GM12878 (cell line): ENCODE measurements around the gene KIAA0408. TPM values are rescaled to one million over a fixed set of nuclear protein-coding genes. Genes with fewer than 3 reads are reported as not detected.

Experiments used
- ATAC-seq: fragments of 200-7000 bp; cut with Tn5 transposase; 3 replicates; pipeline ENCODE4 v1.9.1; 2020; ENCODE audit warnings: mild to moderate bottlenecking, moderate library complexity
- BruUV-seq: library from RNA; stranded (reverse); fragments of 400-500 nt; replicated peaks from 2 replicates; lab custom pipeline; 2021; lab: Mats Ljungman, UMichigan
- CTCF ChIA-PET: fragments of 300-600 bp; sonication (Branson Sonifier 250); formaldehyde crosslinking; extraction: SDS; loops from one replicate; lab custom pipeline; 2021; ENCODE audit warnings: inconsistent platforms; lab: Yijun Ruan, JAX
- POLR2A ChIA-PET: fragments of 350-600 bp; formaldehyde crosslinking; extraction: SDS; loops from one replicate; lab custom pipeline; 2021; ENCODE audit warnings: inconsistent platforms; lab: Charles Lee
- RAD21 ChIA-PET: fragments of 300-600 bp; sonication (Branson Sonifier 250); formaldehyde crosslinking; loops from one replicate; lab custom pipeline; 2023; ENCODE audit warnings: antibody characterized with exemption; ENCODE audit not compliant: unreplicated experiment; lab: Charles Lee
- SMC1A ChIA-PET: fragments of 300-600 bp; sonication (Branson Sonifier 250); formaldehyde crosslinking; loops from one replicate; lab custom pipeline; 2023; ENCODE audit not compliant: unreplicated experiment, uncharacterized antibody; lab: Charles Lee
- DNase-seq: peaks from one replicate; pipeline ENCODE4 v3.0.0-alpha.2; 2011; ENCODE audit warnings: low read depth, low spot score
- FAIRE-seq: peaks from 3 replicates; lab custom pipeline; 2011; peaks lifted over from hg19 to GRCh38; lab: Jason Lieb, UNC
- H2AFZ ChIP-seq: 2 replicates; pipeline ENCODE4 v1.6.0; 2011; ENCODE audit warnings: low read depth, low read length, control low read depth; ENCODE audit not compliant: control insufficient read depth
- H3K27ac ChIP-seq: 2 replicates; pipeline ENCODE4 v1.5.1; 2011; ENCODE audit warnings: control low read depth; ENCODE audit not compliant: control insufficient read depth, insufficient read depth
- H3K27me3 ChIP-seq, 2 experiments: replicated peaks in 1 of 2; 2 replicates each; pipeline versions ENCODE4 v1.6.0 to v1.6.1; 2011; ENCODE audit warnings: low read length in 1 of 2; ENCODE audit not compliant: control insufficient read depth in 2 of 2, insufficient read depth in 2 of 2
- H3K36me3 ChIP-seq, 2 experiments: 2 replicates each; pipeline ENCODE4 v1.5.1; 2011; ENCODE audit warnings: low read length in 1 of 2; ENCODE audit not compliant: control insufficient read depth in 2 of 2, insufficient read depth in 2 of 2
- H3K4me1 ChIP-seq: 2 replicates; pipeline ENCODE4 v1.6.1; 2011; ENCODE audit warnings: mild to moderate bottlenecking, low read length, moderate library complexity, mixed read lengths; ENCODE audit not compliant: control insufficient read depth, insufficient read depth
- H3K4me2 ChIP-seq: 2 replicates; pipeline ENCODE4 v1.6.0; 2011; ENCODE audit warnings: control low read depth; ENCODE audit not compliant: control insufficient read depth, insufficient read depth
- H3K4me3 ChIP-seq: fragments of 200-600 bp; sonication (generic); 2 replicates; pipeline ENCODE4 v1.5.1; 2016
- H3K79me2 ChIP-seq: 2 replicates; pipeline ENCODE4 v1.6.0; 2011; ENCODE audit warnings: low read length; ENCODE audit not compliant: control insufficient read depth, insufficient read depth
- H3K9ac ChIP-seq: 2 replicates; pipeline ENCODE4 v1.8.0; 2011; ENCODE audit warnings: low read length, control low read depth, mixed read lengths; ENCODE audit not compliant: control insufficient read depth, insufficient read depth
- H3K9me3 ChIP-seq: replicated peaks from 3 replicates; pipeline ENCODE4 v1.5.1; 2011; ENCODE audit warnings: mild to moderate bottlenecking, low read length; ENCODE audit not compliant: control insufficient read depth, insufficient read depth
- H4K20me1 ChIP-seq: 2 replicates; pipeline ENCODE4 v1.6.0; 2011; ENCODE audit not compliant: control insufficient read depth, insufficient read depth
- BHLHE40 ChIP-seq, 2 experiments: fragments of 450-650 bp in 1 of 2; IDR thresholded peaks; 2 replicates each; pipeline ENCODE4 v1.6.1; 2011 to 2017; ENCODE audit warnings: low read depth in 2 of 2, borderline replicate concordance in 1 of 2, improper control_type of control experiment in 1 of 2, low read length in 1 of 2, mild to moderate bottlenecking in 1 of 2
- CEBPZ ChIP-seq: fragments of 150-350 bp; IDR thresholded peaks from 2 replicates; pipeline ENCODE4 v1.6.1; 2016; ENCODE audit warnings: low read depth, low read length
- CHD4 ChIP-seq: fragments of 200-600 bp; sonication (generic); IDR thresholded peaks from 2 replicates; pipeline ENCODE4 v1.6.1; 2016; ENCODE audit warnings: mild to moderate bottlenecking
- EED ChIP-seq: sonication (generic); IDR thresholded peaks from 2 replicates; pipeline ENCODE4 v1.6.1; 2016; ENCODE audit warnings: antibody characterized with exemption, low read depth
- FOS ChIP-seq: IDR thresholded peaks from 3 replicates; pipeline ENCODE4 v1.6.1; 2011; ENCODE audit warnings: borderline replicate concordance; ENCODE audit not compliant: insufficient read length; ENCODE audit errors: extremely low read depth
- MEF2B ChIP-seq: fragments of 450-650 bp; IDR thresholded peaks from 2 replicates; pipeline ENCODE4 v1.6.1; 2018; ENCODE audit warnings: mild to moderate bottlenecking, moderate library complexity; ENCODE audit not compliant: partially characterized antibody, poor library complexity, severe bottlenecking
- NRF1 ChIP-seq: conservative IDR thresholded peaks from 2 replicates; pipeline ENCODE4 v1.6.1; 2011; ENCODE audit warnings: mild to moderate bottlenecking, low read depth, low read length, improper control_type of control experiment
- POLR2AphosphoS2 ChIP-seq: IDR thresholded peaks from 2 replicates; pipeline ENCODE4 v1.6.1; 2011; ENCODE audit warnings: low read depth, mild to moderate bottlenecking, low read length, improper control_type of control experiment, moderate library complexity
- POLR2AphosphoS5 ChIP-seq: IDR thresholded peaks from 2 replicates; pipeline ENCODE4 v1.6.1; 2011; ENCODE audit warnings: mild to moderate bottlenecking, low read length, inconsistent platforms
- RBBP5 ChIP-seq: fragments of 200-600 bp; sonication (generic); conservative IDR thresholded peaks from 2 replicates; pipeline ENCODE4 v1.6.1; 2016
- SIX5 ChIP-seq: IDR thresholded peaks from 2 replicates; pipeline ENCODE4 v1.6.1; 2011; ENCODE audit warnings: mild to moderate bottlenecking, low read depth, low read length, moderate library complexity; ENCODE audit not compliant: severe bottlenecking
- SMAD5 ChIP-seq: IDR thresholded peaks from 2 replicates; pipeline ENCODE4 v1.6.1; 2016; ENCODE audit warnings: antibody characterized with exemption, low read depth
- TBL1XR1 ChIP-seq: IDR thresholded peaks from 2 replicates; pipeline ENCODE4 v1.6.1; 2012; ENCODE audit warnings: low read depth, low read length, improper control_type of control experiment
- WGBS: methylation state at CpG from one replicate; pipeline ENCODE4 v1.1.6; 2016; ENCODE audit warnings: low lambda C conversion rate; ENCODE audit not compliant: insufficient replicate concordance, insufficient coverage; ENCODE audit errors: missing lambda C conversion rate; 5-methylcytosine and 5-hydroxymethylcytosine counted together
- in situ Hi-C: fragments of 300-500 bp; cut with MboI; formaldehyde crosslinking; loops from 9 replicates; pipeline ENCODE4 v1.14.3; 2018; ENCODE audit warnings: mixed read lengths
- intact Hi-C: fragments of 100-400 bp; cut with micrococcal nuclease; formaldehyde crosslinking; loops from one replicate; pipeline ENCODE4 v1.14.2; 2022; ENCODE audit not compliant: unreplicated experiment
- polyA plus RNA-seq, 11 experiments: library from polyadenylated mRNA; depleted of rRNA in 4 of 11; unstranded in 6 of 11; stranded (reverse) in 5 of 11; fragments of >200 nt; fragmentation: Nextera tagmentation in 4 of 11; fragmentation: Illumina TruSeq in 1 of 11; extraction: Ambion mirVana in 4 of 11; extraction: Trizol in 1 of 11; gene quantifications; 1 replicate in 1 of 11; 2 replicates in 10 of 11; pipeline versions ENCODE4 v1.2.1 to v1.2.3, GENCODE V29; 2011 to 2016; ENCODE audit warnings: inconsistent platforms in 2 of 11, missing spikeins in 2 of 11, low read depth in 1 of 11
- total RNA-seq, 4 experiments: library from RNA; depleted of rRNA in 3 of 4; stranded (reverse); fragments of >200 nt in 3 of 4; fragmentation: Illumina TruSeq in 1 of 4; extraction: Trizol in 1 of 4; gene quantifications; 2 replicates each; pipeline versions ENCODE4 v1.2.1 to v1.2.3, GENCODE V29; 2013 to 2021
- TF ChIP-seq, protein P1 (sequence below): fragments of 450-650 bp; IDR thresholded peaks from 2 replicates; pipeline ENCODE4 v1.6.1; 2017; ENCODE audit warnings: mild to moderate bottlenecking, moderate library complexity
- TF ChIP-seq, protein P2 (sequence below): IDR thresholded peaks from 2 replicates; pipeline ENCODE4 v1.6.1; 2011; ENCODE audit warnings: mild to moderate bottlenecking, low read depth, low read length, moderate library complexity; ENCODE audit not compliant: insufficient replicate concordance

KIAA0408 gene
- total and polyA plus RNA-seq, 10 of the 15 experiments (the other 5 are each of a cell fraction or from before 2014, with no cell fraction given), result 0.03 to 0.30 (median 0.06) TPM; not detected in 4

DNA sequence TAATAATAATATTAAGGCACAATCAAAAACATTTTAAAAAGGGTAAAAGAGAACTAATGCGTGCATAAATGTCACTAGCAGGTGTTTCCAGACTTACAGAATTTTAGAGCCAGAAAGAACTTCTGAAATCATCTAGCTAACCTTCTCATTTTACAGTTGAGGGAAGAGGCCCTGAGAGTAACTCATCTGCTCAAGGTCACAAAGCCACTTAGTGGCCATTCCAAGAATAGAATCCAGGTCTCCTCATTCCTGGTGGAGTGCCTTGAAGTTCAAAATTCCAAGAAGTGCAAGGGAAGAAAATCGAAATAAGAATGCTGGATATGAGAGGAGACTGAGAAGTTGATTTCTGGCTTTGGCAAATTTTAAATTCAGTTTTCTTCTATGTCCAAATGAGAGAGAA is 3.2 kb upstream of the KIAA0408 start (continued):
- no peak for TF ChIP-seq BHLHE40 (IDR thresholded peaks at IDR 0.05; ENCODE audit: borderline replicate concordance in 1 of 2, low read depth in 2 of 2, low read length in 1 of 2)
- TF ChIP-seq TBL1XR1, result no peak
- TF ChIP-seq EED, result no peak
- TF ChIP-seq NRF1, result no peak
- no peak for TF ChIP-seq POLR2AphosphoS2

GRCh38 chr6:127460465-127460864 is 1.3 kb upstream of the KIAA0408 start:
- H3K9me3 ChIP-seq, result no peaks in the 10 kb centered on the region
- H3K4me2 ChIP-seq, result no peak overlapping the region
- no peak overlapping the region for H3K4me3 ChIP-seq
- SMC1A ChIA-PET, result interaction anchor here (1.4 to 1.6 kb wide), 2 partner anchors 40 to 56 kb away, joined by 3 to 5 read pairs; no protein-coding TSS in a partner anchor
- no peaks in the 10 kb centered on the region; a peak in 1 of 4 replicates for H3K27me3 ChIP-seq
- RAD21 ChIA-PET, result interaction anchor here (2.0 kb wide), 1 partner anchor 156 kb away, joined by 6 read pairs; no protein-coding TSS in a partner anchor
- no peaks in the 10 kb centered on the region for H3K4me1 ChIP-seq
- H3K9ac ChIP-seq, result no peak overlapping the region
- intact Hi-C loops, result no loop called here
- in situ Hi-C loops, result loop anchor here (5.0 kb wide), 1 partner anchor 77 kb away; no protein-coding TSS in a partner anchor
- no peak overlapping the region for H3K27ac ChIP-seq
- DNase-seq, result no peak
- H3K79me2 ChIP-seq, result no peaks in the 10 kb centered on the region
- no peaks in the 10 kb centered on the region for H4K20me1 ChIP-seq
- CTCF ChIA-PET, result interaction anchor here (0.6 kb wide), 1 partner anchor 67 kb away, joined by 3 read pairs; no protein-coding TSS in a partner anchor
- BruUV-seq, result no TSS peak
- POLR2A ChIA-PET, result no interaction called here
- WGBS, result 50% methylated on average over 1 of the region's 1 CpG
- no peaks in the 10 kb centered on the region for H3K36me3 ChIP-seq
- H2AFZ ChIP-seq, result no peak overlapping the region
- no peak for FAIRE-seq
- no peak for ATAC-seq
- no peak for TF ChIP-seq SMAD5
- TF ChIP-seq FOS, result no peak
- no peak for TF ChIP-seq CEBPZ
- no peak for TF ChIP-seq MEF2B
- no peak for TF ChIP-seq SIX5
- TF ChIP-seq CHD4, result no peak
- TF ChIP-seq RBBP5, result no peak
- TF ChIP-seq, protein P1, sequence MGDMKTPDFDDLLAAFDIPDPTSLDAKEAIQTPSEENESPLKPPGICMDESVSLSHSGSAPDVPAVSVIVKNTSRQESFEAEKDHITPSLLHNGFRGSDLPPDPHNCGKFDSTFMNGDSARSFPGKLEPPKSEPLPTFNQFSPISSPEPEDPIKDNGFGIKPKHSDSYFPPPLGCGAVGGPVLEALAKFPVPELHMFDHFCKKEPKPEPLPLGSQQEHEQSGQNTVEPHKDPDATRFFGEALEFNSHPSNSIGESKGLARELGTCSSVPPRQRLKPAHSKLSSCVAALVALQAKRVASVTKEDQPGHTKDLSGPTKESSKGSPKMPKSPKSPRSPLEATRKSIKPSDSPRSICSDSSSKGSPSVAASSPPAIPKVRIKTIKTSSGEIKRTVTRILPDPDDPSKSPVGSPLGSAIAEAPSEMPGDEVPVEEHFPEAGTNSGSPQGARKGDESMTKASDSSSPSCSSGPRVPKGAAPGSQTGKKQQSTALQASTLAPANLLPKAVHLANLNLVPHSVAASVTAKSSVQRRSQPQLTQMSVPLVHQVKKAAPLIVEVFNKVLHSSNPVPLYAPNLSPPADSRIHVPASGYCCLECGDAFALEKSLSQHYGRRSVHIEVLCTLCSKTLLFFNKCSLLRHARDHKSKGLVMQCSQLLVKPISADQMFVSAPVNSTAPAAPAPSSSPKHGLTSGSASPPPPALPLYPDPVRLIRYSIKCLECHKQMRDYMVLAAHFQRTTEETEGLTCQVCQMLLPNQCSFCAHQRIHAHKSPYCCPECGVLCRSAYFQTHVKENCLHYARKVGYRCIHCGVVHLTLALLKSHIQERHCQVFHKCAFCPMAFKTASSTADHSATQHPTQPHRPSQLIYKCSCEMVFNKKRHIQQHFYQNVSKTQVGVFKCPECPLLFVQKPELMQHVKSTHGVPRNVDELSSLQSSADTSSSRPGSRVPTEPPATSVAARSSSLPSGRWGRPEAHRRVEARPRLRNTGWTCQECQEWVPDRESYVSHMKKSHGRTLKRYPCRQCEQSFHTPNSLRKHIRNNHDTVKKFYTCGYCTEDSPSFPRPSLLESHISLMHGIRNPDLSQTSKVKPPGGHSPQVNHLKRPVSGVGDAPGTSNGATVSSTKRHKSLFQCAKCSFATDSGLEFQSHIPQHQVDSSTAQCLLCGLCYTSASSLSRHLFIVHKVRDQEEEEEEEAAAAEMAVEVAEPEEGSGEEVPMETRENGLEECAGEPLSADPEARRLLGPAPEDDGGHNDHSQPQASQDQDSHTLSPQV, result no peak
- no peak for TF ChIP-seq POLR2AphosphoS5
- TF ChIP-seq, protein P2, sequence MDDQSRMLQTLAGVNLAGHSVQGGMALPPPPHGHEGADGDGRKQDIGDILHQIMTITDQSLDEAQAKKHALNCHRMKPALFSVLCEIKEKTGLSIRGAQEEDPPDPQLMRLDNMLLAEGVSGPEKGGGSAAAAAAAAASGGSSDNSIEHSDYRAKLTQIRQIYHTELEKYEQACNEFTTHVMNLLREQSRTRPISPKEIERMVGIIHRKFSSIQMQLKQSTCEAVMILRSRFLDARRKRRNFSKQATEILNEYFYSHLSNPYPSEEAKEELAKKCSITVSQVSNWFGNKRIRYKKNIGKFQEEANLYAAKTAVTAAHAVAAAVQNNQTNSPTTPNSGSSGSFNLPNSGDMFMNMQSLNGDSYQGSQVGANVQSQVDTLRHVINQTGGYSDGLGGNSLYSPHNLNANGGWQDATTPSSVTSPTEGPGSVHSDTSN, result no peak
